Measurements from ENCODE around the gene MGP.
A peak's percentile ranks its signal among the peaks of the same experiment; 100 is the strongest.

Gene MGP

GRCh38 chr12:14868916-14869506, 16.6 kb downstream of the MGP start:
- DNase-seq (ENCODE audit: low read depth, low spot score), result no peak

- DNase-seq (ENCODE audit: low read depth, low spot score), result no peak
Observed at GRCh38 chr12:14860490-14860889, 25.2 kb downstream of the MGP start.

- DNase-seq (ENCODE audit: low read depth, low spot score), result no peak
Observed at GRCh38 chr12:14858513-14858912, 27.1 kb downstream of the MGP start.

- DNase-seq (ENCODE audit: low read depth, low spot score), result no peak
Observed at GRCh38 chr12:14854586-14855183, 31.0 kb downstream of the MGP start.

GRCh38 chr12:14853961-14854360, 31.7 kb downstream of the MGP start:
- DNase-seq (ENCODE audit: low read depth, low spot score), result no peak

- DNase-seq (ENCODE audit: low read depth, low spot score), result no peak
Observed at GRCh38 chr12:14852880-14853279, 32.8 kb downstream of the MGP start.

GRCh38 chr12:14850929-14851663, 34.6 kb downstream of the MGP start:
- DNase-seq (ENCODE audit: low read depth, low spot score), result no peak

GRCh38 chr12:14849661-14850060, 36.0 kb downstream of the MGP start:
- peak; percentile 49 for DNase-seq (ENCODE audit: low read depth, low spot score)

GRCh38 chr12:14846876-14847580, 38.6 kb downstream of the MGP start:
- DNase-seq (ENCODE audit: low read depth, low spot score), result peak; percentile 75

- DNase-seq (ENCODE audit: low read depth, low spot score), result no peak
Observed at GRCh38 chr12:14846042-14846587, 39.5 kb downstream of the MGP start.

GRCh38 chr12:14845350-14845750, 40.3 kb downstream of the MGP start:
- DNase-seq (ENCODE audit: low read depth, low spot score), result peak; percentile 78

- no peak for DNase-seq (ENCODE audit: low read depth, low spot score)
Observed at GRCh38 chr12:14844401-14844800, 41.3 kb downstream of the MGP start.

GRCh38 chr12:14843425-14843887, 42.2 kb downstream of the MGP start, which contains the start of gene ART4:
TSS of gene ART4 (minus strand) at chr12:14843526. CDS start at chr12:14843113, 413 bp downstream.
- no peak for DNase-seq (ENCODE audit: low read depth, low spot score)

- no peak for DNase-seq (ENCODE audit: low read depth, low spot score)
Observed at GRCh38 chr12:14842315-14842714, 43.3 kb downstream of the MGP start.

- peak; percentile 87 for DNase-seq (ENCODE audit: low read depth, low spot score)
Observed at GRCh38 chr12:14841761-14842160, 43.9 kb downstream of the MGP start.

GRCh38 chr12:14840616-14841015, 45.0 kb downstream of the MGP start:
- no peak for DNase-seq (ENCODE audit: low read depth, low spot score)

- no peak for DNase-seq (ENCODE audit: low read depth, low spot score)
Observed at GRCh38 chr12:14839262-14839661, 46.4 kb downstream of the MGP start.

- peak; percentile 84 for DNase-seq (ENCODE audit: low read depth, low spot score)
Observed at GRCh38 chr12:14836336-14837210, 49.1 kb downstream of the MGP start.

- DNase-seq (ENCODE audit: low read depth, low spot score), result no peak
Observed at GRCh38 chr12:14834509-14834908, 51.1 kb downstream of the MGP start.

GRCh38 chr12:14833952-14834351, 51.7 kb downstream of the MGP start:
- peak; percentile 26 for DNase-seq (ENCODE audit: low read depth, low spot score)

GRCh38 chr12:14833336-14833735, 52.3 kb downstream of the MGP start:
- no peak for DNase-seq (ENCODE audit: low read depth, low spot score)

Measured in astrocyte of the hippocampus (primary cell).